GM23338 (cell line): Measurements from ENCODE around the gene BCL11B. TPM values are rescaled to one million over a fixed set of nuclear protein-coding genes. Genes with fewer than 3 reads are reported as not detected.

Experiments used
- CREB1 ChIP-seq: fragments of 250-450 bp; sonication (Bioruptor Pico); IDR thresholded peaks from 2 replicates; pipeline ENCODE4 v1.5.0; 2020; ENCODE audit warnings: low read depth, mild to moderate bottlenecking, moderate library complexity
- EZH2phosphoT487 ChIP-seq: fragments of 200-600 bp; sonication (generic); IDR thresholded peaks from one replicate; pipeline ENCODE4 v1.8.1; 2018; ENCODE audit warnings: antibody characterized with exemption; ENCODE audit not compliant: unreplicated experiment
- JUNB ChIP-seq: IDR thresholded peaks from one replicate; pipeline ENCODE4 v1.6.1; 2016; ENCODE audit warnings: antibody characterized with exemption; ENCODE audit not compliant: unreplicated experiment
- NANOG ChIP-seq: IDR thresholded peaks from 2 replicates; pipeline ENCODE4 v1.6.1; 2016; ENCODE audit warnings: antibody characterized with exemption, borderline replicate concordance
- POLR2AphosphoS5 ChIP-seq: IDR thresholded peaks from 2 replicates; pipeline ENCODE4 v1.6.1; 2016; ENCODE audit warnings: antibody characterized with exemption, low read depth
- STAT1 ChIP-seq: IDR thresholded peaks from one replicate; pipeline ENCODE4 v1.6.1; 2016; ENCODE audit warnings: antibody characterized with exemption; ENCODE audit not compliant: unreplicated experiment
- ZNF114 ChIP-seq: fragments of 250-450 bp; sonication (Bioruptor Pico); IDR thresholded peaks from 2 replicates; pipeline ENCODE4 v1.5.0; 2020; ENCODE audit warnings: mild to moderate bottlenecking, moderate library complexity
- polyA plus RNA-seq: library from polyadenylated mRNA; unstranded; fragments of >200 nt; fragmentation: Nextera tagmentation; extraction: Ambion mirVana; gene quantifications from 2 replicates; pipeline ENCODE4 v1.2.1, GENCODE V29; 2016
- total RNA-seq: library from RNA; depleted of rRNA; stranded (reverse); fragments of >200 nt; shearing (Covaris generic); gene quantifications from 2 replicates; pipeline ENCODE4 v1.2.3, GENCODE V29; 2014
- TF ChIP-seq, protein P1 (sequence below): fragments of 250-450 bp; sonication (Bioruptor Pico); IDR thresholded peaks from 2 replicates; pipeline ENCODE4 v1.5.0; 2020; ENCODE audit warnings: mild to moderate bottlenecking, moderate library complexity
- TF ChIP-seq, protein P2 (sequence below): IDR thresholded peaks from one replicate; pipeline ENCODE4 v1.6.1; 2018; ENCODE audit warnings: antibody characterized with exemption; ENCODE audit not compliant: unreplicated experiment
- TF ChIP-seq, protein P3 (sequence below): IDR thresholded peaks from 2 replicates; pipeline ENCODE4 v1.6.1; 2016; ENCODE audit warnings: antibody characterized with exemption
- TF ChIP-seq, protein P4 (sequence below), 2 experiments: fragments of 200-600 bp in 1 of 2; sonication (generic) in 1 of 2; conservative IDR thresholded peaks; 2 replicates each; pipeline versions ENCODE4 v1.5.1 to v1.6.1; 2016 to 2017; ENCODE audit warnings: antibody characterized with exemption in 2 of 2, low read depth in 2 of 2, mild to moderate bottlenecking in 2 of 2, moderate library complexity in 1 of 2

The BCL11B gene
- total and polyA plus RNA-seq, 2 experiments from 2014 or later: 2.4 to 6.7 TPM

DNA sequence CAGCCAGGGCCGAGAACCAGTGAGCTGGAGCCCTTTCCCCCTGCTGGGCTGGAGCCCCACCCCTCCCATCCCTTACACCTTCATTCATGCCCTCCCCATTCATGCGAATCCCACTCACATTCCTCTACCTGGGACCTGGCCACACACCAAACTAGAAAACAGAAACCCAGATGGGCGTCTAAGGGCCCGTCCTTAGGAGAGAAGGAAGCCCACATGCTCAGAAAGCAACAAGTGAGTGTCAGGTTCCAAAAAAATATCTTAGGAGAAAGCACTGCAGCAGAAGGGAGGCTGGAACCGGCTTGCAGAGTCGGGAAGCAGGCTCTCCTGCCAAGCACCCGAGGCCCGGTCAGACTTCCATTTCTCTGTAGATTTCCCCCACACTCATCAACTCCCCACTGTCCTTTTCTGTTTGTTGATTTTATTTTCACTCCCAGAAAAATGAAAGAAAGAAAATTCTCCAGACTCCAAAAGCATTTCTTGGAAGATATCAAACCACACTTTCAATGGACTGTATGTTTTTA is 13.6 kb downstream of the BCL11B start (continued):
- TF ChIP-seq, protein P1, sequence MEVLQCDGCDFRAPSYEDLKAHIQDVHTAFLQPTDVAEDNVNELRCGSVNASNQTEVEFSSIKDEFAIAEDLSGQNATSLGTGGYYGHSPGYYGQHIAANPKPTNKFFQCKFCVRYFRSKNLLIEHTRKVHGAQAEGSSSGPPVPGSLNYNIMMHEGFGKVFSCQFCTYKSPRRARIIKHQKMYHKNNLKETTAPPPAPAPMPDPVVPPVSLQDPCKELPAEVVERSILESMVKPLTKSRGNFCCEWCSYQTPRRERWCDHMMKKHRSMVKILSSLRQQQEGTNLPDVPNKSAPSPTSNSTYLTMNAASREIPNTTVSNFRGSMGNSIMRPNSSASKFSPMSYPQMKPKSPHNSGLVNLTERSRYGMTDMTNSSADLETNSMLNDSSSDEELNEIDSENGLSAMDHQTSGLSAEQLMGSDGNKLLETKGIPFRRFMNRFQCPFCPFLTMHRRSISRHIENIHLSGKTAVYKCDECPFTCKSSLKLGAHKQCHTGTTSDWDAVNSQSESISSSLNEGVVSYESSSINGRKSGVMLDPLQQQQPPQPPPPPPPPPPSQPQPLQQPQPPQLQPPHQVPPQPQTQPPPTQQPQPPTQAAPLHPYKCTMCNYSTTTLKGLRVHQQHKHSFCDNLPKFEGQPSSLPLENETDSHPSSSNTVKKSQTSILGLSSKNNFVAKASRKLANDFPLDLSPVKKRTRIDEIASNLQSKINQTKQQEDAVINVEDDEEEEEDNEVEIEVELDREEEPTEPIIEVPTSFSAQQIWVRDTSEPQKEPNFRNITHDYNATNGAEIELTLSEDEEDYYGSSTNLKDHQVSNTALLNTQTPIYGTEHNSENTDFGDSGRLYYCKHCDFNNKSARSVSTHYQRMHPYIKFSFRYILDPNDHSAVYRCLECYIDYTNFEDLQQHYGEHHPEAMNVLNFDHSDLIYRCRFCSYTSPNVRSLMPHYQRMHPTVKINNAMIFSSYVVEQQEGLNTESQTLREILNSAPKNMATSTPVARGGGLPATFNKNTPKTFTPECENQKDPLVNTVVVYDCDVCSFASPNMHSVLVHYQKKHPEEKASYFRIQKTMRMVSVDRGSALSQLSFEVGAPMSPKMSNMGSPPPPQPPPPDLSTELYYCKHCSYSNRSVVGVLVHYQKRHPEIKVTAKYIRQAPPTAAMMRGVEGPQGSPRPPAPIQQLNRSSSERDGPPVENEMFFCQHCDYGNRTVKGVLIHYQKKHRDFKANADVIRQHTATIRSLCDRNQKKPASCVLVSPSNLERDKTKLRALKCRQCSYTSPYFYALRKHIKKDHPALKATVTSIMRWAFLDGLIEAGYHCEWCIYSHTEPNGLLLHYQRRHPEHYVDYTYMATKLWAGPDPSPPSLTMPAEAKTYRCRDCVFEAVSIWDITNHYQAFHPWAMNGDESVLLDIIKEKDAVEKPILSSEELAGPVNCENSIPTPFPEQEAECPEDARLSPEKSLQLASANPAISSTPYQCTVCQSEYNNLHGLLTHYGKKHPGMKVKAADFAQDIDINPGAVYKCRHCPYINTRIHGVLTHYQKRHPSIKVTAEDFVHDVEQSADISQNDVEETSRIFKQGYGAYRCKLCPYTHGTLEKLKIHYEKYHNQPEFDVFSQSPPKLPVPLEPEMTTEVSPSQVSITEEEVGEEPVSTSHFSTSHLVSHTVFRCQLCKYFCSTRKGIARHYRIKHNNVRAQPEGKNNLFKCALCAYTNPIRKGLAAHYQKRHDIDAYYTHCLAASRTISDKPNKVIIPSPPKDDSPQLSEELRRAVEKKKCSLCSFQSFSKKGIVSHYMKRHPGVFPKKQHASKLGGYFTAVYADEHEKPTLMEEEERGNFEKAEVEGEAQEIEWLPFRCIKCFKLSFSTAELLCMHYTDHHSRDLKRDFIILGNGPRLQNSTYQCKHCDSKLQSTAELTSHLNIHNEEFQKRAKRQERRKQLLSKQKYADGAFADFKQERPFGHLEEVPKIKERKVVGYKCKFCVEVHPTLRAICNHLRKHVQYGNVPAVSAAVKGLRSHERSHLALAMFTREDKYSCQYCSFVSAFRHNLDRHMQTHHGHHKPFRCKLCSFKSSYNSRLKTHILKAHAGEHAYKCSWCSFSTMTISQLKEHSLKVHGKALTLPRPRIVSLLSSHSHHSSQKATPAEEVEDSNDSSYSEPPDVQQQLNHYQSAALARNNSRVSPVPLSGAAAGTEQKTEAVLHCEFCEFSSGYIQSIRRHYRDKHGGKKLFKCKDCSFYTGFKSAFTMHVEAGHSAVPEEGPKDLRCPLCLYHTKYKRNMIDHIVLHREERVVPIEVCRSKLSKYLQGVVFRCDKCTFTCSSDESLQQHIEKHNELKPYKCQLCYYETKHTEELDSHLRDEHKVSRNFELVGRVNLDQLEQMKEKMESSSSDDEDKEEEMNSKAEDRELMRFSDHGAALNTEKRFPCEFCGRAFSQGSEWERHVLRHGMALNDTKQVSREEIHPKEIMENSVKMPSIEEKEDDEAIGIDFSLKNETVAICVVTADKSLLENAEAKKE (CRISPR knock-in tag): no peak
- no peak for TF ChIP-seq EZH2phosphoT487
- TF ChIP-seq JUNB: no peak
- no peak for TF ChIP-seq CREB1 (CRISPR knock-in tag)
- no peak for TF ChIP-seq NANOG
- TF ChIP-seq, protein P2, sequence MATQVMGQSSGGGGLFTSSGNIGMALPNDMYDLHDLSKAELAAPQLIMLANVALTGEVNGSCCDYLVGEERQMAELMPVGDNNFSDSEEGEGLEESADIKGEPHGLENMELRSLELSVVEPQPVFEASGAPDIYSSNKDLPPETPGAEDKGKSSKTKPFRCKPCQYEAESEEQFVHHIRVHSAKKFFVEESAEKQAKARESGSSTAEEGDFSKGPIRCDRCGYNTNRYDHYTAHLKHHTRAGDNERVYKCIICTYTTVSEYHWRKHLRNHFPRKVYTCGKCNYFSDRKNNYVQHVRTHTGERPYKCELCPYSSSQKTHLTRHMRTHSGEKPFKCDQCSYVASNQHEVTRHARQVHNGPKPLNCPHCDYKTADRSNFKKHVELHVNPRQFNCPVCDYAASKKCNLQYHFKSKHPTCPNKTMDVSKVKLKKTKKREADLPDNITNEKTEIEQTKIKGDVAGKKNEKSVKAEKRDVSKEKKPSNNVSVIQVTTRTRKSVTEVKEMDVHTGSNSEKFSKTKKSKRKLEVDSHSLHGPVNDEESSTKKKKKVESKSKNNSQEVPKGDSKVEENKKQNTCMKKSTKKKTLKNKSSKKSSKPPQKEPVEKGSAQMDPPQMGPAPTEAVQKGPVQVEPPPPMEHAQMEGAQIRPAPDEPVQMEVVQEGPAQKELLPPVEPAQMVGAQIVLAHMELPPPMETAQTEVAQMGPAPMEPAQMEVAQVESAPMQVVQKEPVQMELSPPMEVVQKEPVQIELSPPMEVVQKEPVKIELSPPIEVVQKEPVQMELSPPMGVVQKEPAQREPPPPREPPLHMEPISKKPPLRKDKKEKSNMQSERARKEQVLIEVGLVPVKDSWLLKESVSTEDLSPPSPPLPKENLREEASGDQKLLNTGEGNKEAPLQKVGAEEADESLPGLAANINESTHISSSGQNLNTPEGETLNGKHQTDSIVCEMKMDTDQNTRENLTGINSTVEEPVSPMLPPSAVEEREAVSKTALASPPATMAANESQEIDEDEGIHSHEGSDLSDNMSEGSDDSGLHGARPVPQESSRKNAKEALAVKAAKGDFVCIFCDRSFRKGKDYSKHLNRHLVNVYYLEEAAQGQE: no peak
- no peak for TF ChIP-seq STAT1
- no peak for TF ChIP-seq POLR2AphosphoS5
- TF ChIP-seq ZNF114 (CRISPR knock-in tag): no peak
- TF ChIP-seq, protein P3, sequence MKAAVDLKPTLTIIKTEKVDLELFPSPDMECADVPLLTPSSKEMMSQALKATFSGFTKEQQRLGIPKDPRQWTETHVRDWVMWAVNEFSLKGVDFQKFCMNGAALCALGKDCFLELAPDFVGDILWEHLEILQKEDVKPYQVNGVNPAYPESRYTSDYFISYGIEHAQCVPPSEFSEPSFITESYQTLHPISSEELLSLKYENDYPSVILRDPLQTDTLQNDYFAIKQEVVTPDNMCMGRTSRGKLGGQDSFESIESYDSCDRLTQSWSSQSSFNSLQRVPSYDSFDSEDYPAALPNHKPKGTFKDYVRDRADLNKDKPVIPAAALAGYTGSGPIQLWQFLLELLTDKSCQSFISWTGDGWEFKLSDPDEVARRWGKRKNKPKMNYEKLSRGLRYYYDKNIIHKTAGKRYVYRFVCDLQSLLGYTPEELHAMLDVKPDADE: no peak
- TF ChIP-seq, protein P4, sequence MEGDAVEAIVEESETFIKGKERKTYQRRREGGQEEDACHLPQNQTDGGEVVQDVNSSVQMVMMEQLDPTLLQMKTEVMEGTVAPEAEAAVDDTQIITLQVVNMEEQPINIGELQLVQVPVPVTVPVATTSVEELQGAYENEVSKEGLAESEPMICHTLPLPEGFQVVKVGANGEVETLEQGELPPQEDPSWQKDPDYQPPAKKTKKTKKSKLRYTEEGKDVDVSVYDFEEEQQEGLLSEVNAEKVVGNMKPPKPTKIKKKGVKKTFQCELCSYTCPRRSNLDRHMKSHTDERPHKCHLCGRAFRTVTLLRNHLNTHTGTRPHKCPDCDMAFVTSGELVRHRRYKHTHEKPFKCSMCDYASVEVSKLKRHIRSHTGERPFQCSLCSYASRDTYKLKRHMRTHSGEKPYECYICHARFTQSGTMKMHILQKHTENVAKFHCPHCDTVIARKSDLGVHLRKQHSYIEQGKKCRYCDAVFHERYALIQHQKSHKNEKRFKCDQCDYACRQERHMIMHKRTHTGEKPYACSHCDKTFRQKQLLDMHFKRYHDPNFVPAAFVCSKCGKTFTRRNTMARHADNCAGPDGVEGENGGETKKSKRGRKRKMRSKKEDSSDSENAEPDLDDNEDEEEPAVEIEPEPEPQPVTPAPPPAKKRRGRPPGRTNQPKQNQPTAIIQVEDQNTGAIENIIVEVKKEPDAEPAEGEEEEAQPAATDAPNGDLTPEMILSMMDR (conservative IDR thresholded peaks at IDR 0.05; ENCODE audit: low read depth in 2 of 2): no peak
